Sigmoid colon (tissue), 4 donors: ENCODE measurements around the gene HELB.

Experiments used
- POLR2A ChIP-seq, 2 donors: fragments of 450-650 bp; IDR thresholded peaks; one replicate each; pipeline ENCODE4 v1.6.1; 2016; ENCODE audit warnings: antibody characterized with exemption in 2 of 2, mild to moderate bottlenecking in 2 of 2, moderate library complexity in 2 of 2
- POLR2AphosphoS5 ChIP-seq, 4 donors: sonication (generic); formaldehyde crosslinking; IDR thresholded peaks; one replicate each; pipeline ENCODE4 v1.6.1; 2017; ENCODE audit warnings: antibody characterized with exemption in 4 of 4
- TF ChIP-seq, protein P1 (sequence below), 4 experiments: fragments of 450-650 bp in 3 of 4; fragments of 200-600 bp in 1 of 4; IDR thresholded peaks; one replicate each; pipeline ENCODE4 v1.5.1; 2016 to 2019; ENCODE audit warnings: antibody characterized with exemption in 4 of 4, mild to moderate bottlenecking in 3 of 4, moderate library complexity in 2 of 4

DNA sequence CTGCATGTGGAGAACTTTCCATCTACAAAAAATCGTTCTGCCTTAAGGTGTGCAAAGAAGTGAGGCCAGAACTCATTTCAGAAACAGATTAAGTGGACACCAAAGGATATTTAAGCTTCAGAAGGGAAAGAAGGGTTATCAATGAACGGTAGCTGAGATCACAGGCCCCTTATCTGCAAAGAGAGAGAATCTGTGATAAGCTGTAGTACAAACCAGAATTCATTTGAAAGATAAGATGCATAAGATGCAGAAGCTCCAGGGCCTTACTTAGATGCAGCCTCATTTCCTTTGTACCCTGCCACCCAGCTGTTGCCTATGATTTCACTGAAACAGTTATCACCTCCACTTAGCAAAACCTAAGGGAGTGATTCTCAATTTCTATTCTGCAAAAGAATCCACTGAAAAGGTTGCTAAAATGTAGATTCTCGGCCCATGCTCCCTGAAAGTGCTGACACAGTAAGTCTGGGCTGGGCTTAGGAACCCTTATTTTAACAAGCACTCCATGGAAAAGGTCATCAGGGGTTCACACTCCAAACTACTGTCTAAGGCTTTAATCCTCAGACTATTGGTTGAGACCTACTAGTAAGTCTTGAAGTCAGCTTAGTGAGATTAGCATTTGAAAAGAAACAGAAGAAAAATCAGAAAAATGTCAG, 64.8 kb downstream of the HELB start:
- TF ChIP-seq, protein P1, sequence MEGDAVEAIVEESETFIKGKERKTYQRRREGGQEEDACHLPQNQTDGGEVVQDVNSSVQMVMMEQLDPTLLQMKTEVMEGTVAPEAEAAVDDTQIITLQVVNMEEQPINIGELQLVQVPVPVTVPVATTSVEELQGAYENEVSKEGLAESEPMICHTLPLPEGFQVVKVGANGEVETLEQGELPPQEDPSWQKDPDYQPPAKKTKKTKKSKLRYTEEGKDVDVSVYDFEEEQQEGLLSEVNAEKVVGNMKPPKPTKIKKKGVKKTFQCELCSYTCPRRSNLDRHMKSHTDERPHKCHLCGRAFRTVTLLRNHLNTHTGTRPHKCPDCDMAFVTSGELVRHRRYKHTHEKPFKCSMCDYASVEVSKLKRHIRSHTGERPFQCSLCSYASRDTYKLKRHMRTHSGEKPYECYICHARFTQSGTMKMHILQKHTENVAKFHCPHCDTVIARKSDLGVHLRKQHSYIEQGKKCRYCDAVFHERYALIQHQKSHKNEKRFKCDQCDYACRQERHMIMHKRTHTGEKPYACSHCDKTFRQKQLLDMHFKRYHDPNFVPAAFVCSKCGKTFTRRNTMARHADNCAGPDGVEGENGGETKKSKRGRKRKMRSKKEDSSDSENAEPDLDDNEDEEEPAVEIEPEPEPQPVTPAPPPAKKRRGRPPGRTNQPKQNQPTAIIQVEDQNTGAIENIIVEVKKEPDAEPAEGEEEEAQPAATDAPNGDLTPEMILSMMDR (IDR thresholded peaks at IDR 0.05), result no peak
- TF ChIP-seq POLR2A (IDR thresholded peaks at IDR 0.05) (no peak), POLR2AphosphoS5 (IDR thresholded peaks at IDR 0.05) (no peak)
